ENCODE results near the gene CNEP1R1. TPM values are rescaled to one million over a fixed set of nuclear protein-coding genes. Genes with fewer than 3 reads are reported as not detected.

CNEP1R1 gene
- total and polyA plus RNA-seq, 2 of the 4 experiments (the other 2 are of a cell fraction) = 16.1 to 22.0 TPM

DNA sequence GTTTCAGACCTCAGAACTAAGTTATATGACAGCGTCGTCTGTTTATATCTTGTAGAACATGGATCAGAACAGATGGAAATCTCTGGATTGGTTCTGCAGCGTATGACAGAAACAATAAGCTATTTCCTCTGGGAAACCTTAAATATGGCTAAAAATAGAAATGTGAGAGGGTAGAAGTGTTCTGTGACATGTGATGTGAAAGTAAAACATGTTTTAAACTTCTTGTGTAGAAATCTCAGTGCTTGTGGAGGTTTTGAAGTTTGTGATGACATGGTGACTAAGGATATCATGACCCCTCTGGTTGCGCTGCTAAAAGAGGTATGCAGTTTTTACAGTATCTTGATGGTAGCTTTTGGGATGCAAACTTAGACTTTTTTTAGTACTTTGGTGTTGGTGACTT lies 43.5 kb downstream of the CNEP1R1 start:
- Histone ChIP-seq H2BK5ac (ENCODE audit: low read depth, low read length, poor library complexity, severe bottlenecking) (peak overlapping the region; percentile 25), H4K20me1 (ENCODE audit: insufficient read depth, low read length) (peaks cover 30% of the 10 kb centered on the region), H3K27me3 (ENCODE audit: control insufficient read depth, insufficient read depth, low read length) (no peaks in the 10 kb centered on the region), H3K18ac (ENCODE audit: low read depth, low read length) (no peak overlapping the region), H4K8ac (ENCODE audit: low read depth in 2 of 2, low read length in 2 of 2) (no peak overlapping the region), H3K23ac (ENCODE audit: low read depth, low read length) (no peak overlapping the region), H3K4me3 (ENCODE audit: insufficient read depth, low read depth, low read length) (no peak overlapping the region), H2BK20ac (ENCODE audit: low read depth, low read length) (no peak overlapping the region), H3K4ac (ENCODE audit: low read depth, low read length) (no peak overlapping the region; the same call in 1 of the 2 replicates), H2AK9ac (replicated peaks; ENCODE audit: low read depth, low read length, poor library complexity) (no peak overlapping the region), H2AK5ac (ENCODE audit: low read depth, low read length) (no peak overlapping the region), H2BK120ac (ENCODE audit: low read depth, low read length) (no peak overlapping the region), H3K79me1 (ENCODE audit: low read depth in 1 of 2, low read length in 2 of 2) (peaks cover 41 to 44% of the 10 kb centered on the region in 2 experiments), H3K4me2 (ENCODE audit: low read depth, low read length) (peak overlapping the region; percentile 63; the same call in 1 of the 2 replicates), H3K9me1 (ENCODE audit: insufficient read depth, low read length) (peaks cover 3% of the 10 kb centered on the region), H4K91ac (ENCODE audit: insufficient read depth, low read depth, low read length) (no peak overlapping the region), H3K4me1 (ENCODE audit: control insufficient read depth, insufficient read depth, low read length) (peaks cover 11% of the 10 kb centered on the region), H4K5ac (ENCODE audit: low read depth, low read length) (no peak overlapping the region), H3K9me3 (ENCODE audit: control insufficient read depth, insufficient read depth, low read length) (no peaks in the 10 kb centered on the region), H3K14ac (replicated peaks; ENCODE audit: low read depth, low read length) (no peak overlapping the region), H3K9ac (ENCODE audit: low read depth, low read length) (no peak overlapping the region), H3K27ac (ENCODE audit: insufficient read depth, low read length) (no peak overlapping the region), H2BK15ac (ENCODE audit: low read depth, low read length) (no peak overlapping the region), H3K56ac (ENCODE audit: extremely low read depth, insufficient read depth, low read length) (no peak overlapping the region), H2AFZ (replicated peaks; ENCODE audit: low read length, poor library complexity) (no peak overlapping the region), H3K36me3 (ENCODE audit: control insufficient read depth, insufficient read depth, low read length) (peaks cover 10% of the 10 kb centered on the region)
- TF ChIP-seq MAZ (IDR thresholded peaks at IDR 0.05; ENCODE audit: borderline replicate concordance, low read depth, low read length) (no peak), MXI1 (IDR thresholded peaks at IDR 0.05; ENCODE audit: borderline replicate concordance, low read depth, low read length) (no peak), RFX5 (IDR thresholded peaks at IDR 0.05; ENCODE audit: low read depth, low read length) (no peak), RAD21 (IDR thresholded peaks at IDR 0.05; ENCODE audit: low read length) (no peak), CEBPB (IDR thresholded peaks at IDR 0.05; ENCODE audit: low read depth, low read length) (peak; percentile 35; the same call in 1 of the 2 replicates), RCOR1 (IDR thresholded peaks at IDR 0.05; ENCODE audit: insufficient replicate concordance, low read length) (peak; percentile 76), POLR2A (IDR thresholded peaks at IDR 0.05; ENCODE audit: low read depth, low read length) (no peak), MAFK (IDR thresholded peaks at IDR 0.05; ENCODE audit: low read depth, low read length) (no peak; the same call in 1 of the 2 replicates), NFE2L2 (IDR thresholded peaks at IDR 0.05; ENCODE audit: low read depth, low read length) (no peak), FOS (IDR thresholded peaks at IDR 0.05; ENCODE audit: low read depth, low read length) (peak; percentile 30; the same call in 1 of the 2 replicates)
- TF ChIP-seq, protein P1, sequence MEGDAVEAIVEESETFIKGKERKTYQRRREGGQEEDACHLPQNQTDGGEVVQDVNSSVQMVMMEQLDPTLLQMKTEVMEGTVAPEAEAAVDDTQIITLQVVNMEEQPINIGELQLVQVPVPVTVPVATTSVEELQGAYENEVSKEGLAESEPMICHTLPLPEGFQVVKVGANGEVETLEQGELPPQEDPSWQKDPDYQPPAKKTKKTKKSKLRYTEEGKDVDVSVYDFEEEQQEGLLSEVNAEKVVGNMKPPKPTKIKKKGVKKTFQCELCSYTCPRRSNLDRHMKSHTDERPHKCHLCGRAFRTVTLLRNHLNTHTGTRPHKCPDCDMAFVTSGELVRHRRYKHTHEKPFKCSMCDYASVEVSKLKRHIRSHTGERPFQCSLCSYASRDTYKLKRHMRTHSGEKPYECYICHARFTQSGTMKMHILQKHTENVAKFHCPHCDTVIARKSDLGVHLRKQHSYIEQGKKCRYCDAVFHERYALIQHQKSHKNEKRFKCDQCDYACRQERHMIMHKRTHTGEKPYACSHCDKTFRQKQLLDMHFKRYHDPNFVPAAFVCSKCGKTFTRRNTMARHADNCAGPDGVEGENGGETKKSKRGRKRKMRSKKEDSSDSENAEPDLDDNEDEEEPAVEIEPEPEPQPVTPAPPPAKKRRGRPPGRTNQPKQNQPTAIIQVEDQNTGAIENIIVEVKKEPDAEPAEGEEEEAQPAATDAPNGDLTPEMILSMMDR (conservative IDR thresholded peaks at IDR 0.05; ENCODE audit: low read depth, low read length) = no peak
- TF ChIP-seq, protein P2, sequence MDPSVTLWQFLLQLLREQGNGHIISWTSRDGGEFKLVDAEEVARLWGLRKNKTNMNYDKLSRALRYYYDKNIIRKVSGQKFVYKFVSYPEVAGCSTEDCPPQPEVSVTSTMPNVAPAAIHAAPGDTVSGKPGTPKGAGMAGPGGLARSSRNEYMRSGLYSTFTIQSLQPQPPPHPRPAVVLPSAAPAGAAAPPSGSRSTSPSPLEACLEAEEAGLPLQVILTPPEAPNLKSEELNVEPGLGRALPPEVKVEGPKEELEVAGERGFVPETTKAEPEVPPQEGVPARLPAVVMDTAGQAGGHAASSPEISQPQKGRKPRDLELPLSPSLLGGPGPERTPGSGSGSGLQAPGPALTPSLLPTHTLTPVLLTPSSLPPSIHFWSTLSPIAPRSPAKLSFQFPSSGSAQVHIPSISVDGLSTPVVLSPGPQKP (IDR thresholded peaks at IDR 0.05; ENCODE audit: borderline replicate concordance, low read depth, low read length) = no peak
- TF ChIP-seq, protein P3, sequence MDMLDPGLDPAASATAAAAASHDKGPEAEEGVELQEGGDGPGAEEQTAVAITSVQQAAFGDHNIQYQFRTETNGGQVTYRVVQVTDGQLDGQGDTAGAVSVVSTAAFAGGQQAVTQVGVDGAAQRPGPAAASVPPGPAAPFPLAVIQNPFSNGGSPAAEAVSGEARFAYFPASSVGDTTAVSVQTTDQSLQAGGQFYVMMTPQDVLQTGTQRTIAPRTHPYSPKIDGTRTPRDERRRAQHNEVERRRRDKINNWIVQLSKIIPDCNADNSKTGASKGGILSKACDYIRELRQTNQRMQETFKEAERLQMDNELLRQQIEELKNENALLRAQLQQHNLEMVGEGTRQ (IDR thresholded peaks at IDR 0.05; ENCODE audit: low read depth, low read length) = 0 out of 2 replicates have a peak, but pooled peaks have one; percentile 11
- ChIA-PET POLR2A (ENCODE audit: unreplicated experiment) (no interaction called here), CTCF (interaction anchor here (1.0 to 3.6 kb wide), 2 partner anchors 22 to 142 kb away, joined by 3 to 25 read pairs; no protein-coding TSS in a partner anchor)
- no TSS peak for BruUV-seq (replicated peaks)
- dilution Hi-C loops (cut with HindIII; ENCODE audit: low sequenced_read_pairs, unreplicated experiment) = no loop called here
- intact Hi-C loops (cut with micrococcal nuclease) = loop anchor here (5.0 kb wide), 2 partner anchors 234 to 289 kb away; no protein-coding TSS in a partner anchor
- DNase-seq (peak; percentile 87), ATAC-seq (ENCODE audit: low read depth) (no peak)
- WGBS, 2 experiments (ENCODE audit: extremely low coverage in 2 of 2, insufficient read length in 1 of 2) = no CpG with 5 or more reads among the region's 4 CpGs
- in situ Hi-C loops (cut with MboI; ENCODE audit: low sequenced_read_pairs) = loop anchor here (5.0 kb wide), 1 partner anchor 139 kb away; no protein-coding TSS in a partner anchor
